ENCODE measurements around the gene RARRES1.

The RARRES1 gene

DNA sequence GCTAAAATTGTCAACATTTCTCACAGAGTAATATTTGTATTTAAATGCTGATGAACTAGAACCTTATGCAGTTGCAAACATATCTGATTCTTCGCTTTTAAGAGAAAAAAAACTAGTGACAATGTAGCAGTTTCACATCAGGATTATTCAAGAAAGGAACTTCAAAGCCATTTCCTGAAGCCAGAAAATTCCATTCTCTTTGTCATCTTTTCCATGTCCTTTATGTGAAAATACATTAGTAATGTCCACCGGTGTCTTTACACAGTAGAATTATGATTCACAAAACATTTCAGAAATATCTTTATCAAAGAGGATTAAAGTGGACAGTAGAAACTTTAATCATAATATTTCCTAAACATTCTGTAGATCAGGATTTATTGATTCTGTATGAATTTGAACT, 47.1 kb downstream of the RARRES1 start:
- H3K27ac ChIP-seq, result no peak overlapping the region
- TF ChIP-seq CTCF (conservative IDR thresholded peaks at IDR 0.05), result no peak
- TF ChIP-seq ZFX (IDR thresholded peaks at IDR 0.05), result no peak

DNA sequence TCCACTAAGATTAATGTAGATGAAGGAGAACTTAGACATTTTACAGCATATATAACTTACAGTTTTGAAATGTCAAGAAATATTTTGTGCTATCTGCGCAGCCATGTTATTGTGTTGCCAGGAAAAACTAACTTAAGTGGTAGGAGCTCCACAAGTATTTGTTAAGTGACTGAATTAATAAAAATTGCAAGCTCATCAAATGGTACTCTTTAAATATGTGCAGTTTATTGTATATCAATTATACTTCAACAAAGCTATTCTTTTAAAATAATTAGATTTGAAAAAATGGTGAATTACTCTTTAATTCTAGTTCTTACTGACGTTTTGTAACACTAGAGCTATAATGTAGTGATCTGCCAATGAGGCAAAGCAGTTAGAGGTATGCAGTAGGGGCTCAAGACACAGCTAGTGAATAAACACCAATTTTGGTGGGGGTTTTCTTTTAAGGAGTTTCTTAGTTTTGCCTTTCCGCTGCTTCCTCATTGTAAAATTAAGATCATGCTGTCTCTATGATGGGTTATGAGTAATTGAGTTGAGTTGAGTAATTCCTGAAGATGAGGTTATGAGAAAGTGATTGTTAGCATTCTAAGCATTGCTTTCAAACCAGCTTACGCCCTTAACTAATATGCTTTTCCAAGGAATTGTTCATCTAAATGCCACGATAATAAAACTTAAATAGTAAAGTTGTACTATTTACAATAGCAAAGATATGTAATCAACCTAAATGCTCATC, 48.9 kb downstream of the RARRES1 start:
- TF ChIP-seq CTCF (conservative IDR thresholded peaks at IDR 0.05), result no peak
- no peak for TF ChIP-seq ZFX (IDR thresholded peaks at IDR 0.05)
- no peak overlapping the region for H3K27ac ChIP-seq

DNA sequence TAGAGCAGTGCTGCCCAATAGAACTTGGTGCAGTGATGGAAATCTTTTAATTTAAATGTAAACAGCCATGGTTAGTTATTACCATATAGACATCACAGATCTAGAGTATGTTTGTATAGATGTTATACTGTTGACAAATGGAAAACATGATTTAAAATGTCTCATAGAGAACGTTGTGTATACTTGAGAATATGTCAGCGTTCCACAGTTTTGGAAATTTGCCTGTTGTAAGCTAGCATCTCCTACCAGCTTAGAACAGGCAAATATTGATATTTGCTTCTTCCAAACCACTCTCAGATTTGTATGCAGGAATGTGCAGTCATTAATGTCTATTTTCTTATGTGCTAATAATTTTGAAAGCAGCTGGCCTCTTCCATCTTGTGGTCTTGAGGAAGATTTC, 51.4 kb downstream of the RARRES1 start:
- 0 out of 2 replicates have a peak, but pooled peaks have one; percentile 6 for TF ChIP-seq CTCF (conservative IDR thresholded peaks at IDR 0.05)
- TF ChIP-seq ZFX (IDR thresholded peaks at IDR 0.05), result no peak

GRCh38 chr3:158679547-158680000, 52.7 kb downstream of the RARRES1 start:
- TF ChIP-seq ZFX (IDR thresholded peaks at IDR 0.05) (no peak), CTCF (conservative IDR thresholded peaks at IDR 0.05) (no peak)
- no peak overlapping the region for H3K27ac ChIP-seq

More for the DNA sequence above, 51.4 kb downstream of the RARRES1 start:
- H3K27ac ChIP-seq, result no peak overlapping the region

DNA sequence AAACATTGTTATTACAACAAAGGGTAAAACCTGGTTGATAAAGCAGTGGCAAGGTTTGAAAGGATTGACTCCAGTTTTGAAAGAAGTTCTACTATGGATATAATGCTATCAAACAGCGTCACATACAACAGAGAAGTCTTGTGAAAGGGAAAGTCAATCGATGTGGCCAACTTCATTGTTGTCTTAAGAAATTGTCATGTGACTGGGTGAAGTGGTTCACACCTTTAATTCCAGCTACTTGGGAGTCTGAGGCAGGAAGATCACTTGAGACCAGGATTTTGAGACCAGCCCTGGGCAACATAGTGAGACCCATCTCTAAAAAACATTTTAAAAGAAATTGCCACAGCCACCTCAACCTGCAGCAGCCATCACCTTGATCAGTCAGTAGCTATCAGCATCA, 53.6 kb downstream of the RARRES1 start:
- no peak overlapping the region for H3K27ac ChIP-seq
- no peak for TF ChIP-seq CTCF (conservative IDR thresholded peaks at IDR 0.05)

DNA sequence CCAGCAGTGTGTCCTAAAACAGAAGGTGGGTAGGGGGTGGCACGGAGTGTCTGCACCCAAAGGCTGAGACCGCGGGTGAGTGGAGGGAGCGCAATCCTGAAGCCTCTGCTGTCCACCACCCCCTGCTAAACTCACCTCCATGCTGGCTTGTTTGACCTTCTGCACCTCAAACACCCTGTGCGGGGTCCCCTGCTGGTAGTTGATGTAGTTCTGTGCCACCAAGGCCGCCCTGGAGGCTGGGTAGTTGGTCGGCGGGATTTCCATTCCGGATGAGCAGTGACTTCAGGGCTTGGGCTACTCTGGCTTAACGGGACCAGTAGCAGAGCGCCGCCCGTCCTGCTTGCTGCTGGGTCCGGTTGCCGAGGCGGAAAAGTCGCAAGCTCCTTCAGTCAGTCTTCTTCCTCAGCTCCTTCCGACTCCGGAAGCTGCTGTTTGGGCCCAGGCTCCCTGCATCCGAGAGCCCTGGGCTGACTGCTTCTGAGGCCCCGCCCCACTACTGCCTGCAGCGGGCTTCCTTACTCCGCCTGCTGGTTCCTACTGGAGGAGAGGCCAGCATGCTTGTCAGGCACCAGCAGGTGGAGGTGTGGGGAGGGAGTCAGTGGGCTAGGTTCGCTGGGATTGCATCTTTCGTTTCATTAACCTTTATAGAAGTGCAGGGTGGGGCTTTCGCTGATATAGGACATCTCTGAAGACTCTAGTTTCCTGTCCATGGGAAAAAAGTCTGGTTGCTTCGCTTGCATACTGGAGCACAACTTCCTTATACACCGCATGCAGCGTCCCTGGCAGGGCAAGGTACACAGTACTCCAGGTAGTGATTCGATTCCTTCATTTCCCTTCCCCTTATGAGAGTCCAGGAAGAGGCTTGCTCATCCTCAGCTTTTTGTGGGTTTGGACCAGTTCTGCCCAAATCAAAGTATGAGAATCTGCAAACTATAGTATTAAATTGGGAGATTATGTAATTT, 59.8 kb downstream of the RARRES1 start, which contains the start of gene LXN:
Gene LXN (minus strand): TSS at position 434 of the 962 bp plus-strand sequence. CDS start 170 bp downstream, at position 264.
- H3K27ac ChIP-seq, result no peak within 1 kb of the TSS
- TF ChIP-seq CTCF (conservative IDR thresholded peaks at IDR 0.05) (peak; percentile 16; the same call in 1 of the 2 replicates), ZFX (IDR thresholded peaks at IDR 0.05) (no peak)

DNA sequence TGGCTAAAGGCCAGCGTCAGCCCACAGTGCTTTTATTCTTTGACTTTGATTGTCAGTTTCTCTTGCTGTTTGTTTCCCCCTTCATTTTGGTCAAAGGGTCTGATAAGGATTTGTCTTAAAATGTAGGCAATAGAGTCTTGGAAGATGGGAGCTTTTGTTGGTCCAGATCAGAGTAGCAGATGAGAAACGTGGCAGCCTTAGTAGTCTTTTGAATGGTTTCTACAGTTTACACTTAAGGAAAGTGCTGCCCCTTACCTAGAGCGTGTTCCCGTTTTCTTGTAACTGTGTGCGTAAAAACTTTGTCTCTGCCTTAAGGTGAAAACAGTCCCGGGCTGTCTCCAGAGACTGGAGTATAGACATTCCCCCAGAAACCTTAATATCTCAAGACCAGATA, 60.4 kb downstream of the RARRES1 start:
- no peak overlapping the region for H3K27ac ChIP-seq
- TF ChIP-seq ZFX (IDR thresholded peaks at IDR 0.05) (no peak), CTCF (conservative IDR thresholded peaks at IDR 0.05) (no peak)
